ENCODE results near the gene SHLD2. TPM values are rescaled to one million over a fixed set of nuclear protein-coding genes. Genes with fewer than 3 reads are reported as not detected.

Gene SHLD2
- total RNA-seq, 1 donor from 2014 or later: 26.4 TPM

Other genes with a start within 250 kb of the SHLD2 start
- 0.08 and 0.14 TPM in 2 replicates for gene MMRN2, start 137.6 kb upstream of the SHLD2 start, total RNA-seq
- gene SNCG, start 136.6 kb upstream of the SHLD2 start, total RNA-seq: 0.21 TPM in 1 of 2 replicates, not detected in the other
- 0.41 TPM in 1 of 2 replicates, not detected in the other for gene ADIRF, start 126.7 kb upstream of the SHLD2 start, total RNA-seq
- not detected in 2 replicates for gene FAM25A, start 74.9 kb upstream of the SHLD2 start, total RNA-seq
- 91.9 and 94.5 TPM in 2 replicates for gene GLUD1, start 363 bp upstream of the SHLD2 start, total RNA-seq
- 3.3 and 4.9 TPM in 2 replicates for gene NUTM2A, start 130.2 kb downstream of the SHLD2 start, total RNA-seq